HEK293 (cell line): ENCODE data around the gene NMT2.

Experiments used
- ATF2 ChIP-seq: fragments of 450-650 bp; formaldehyde crosslinking; IDR thresholded peaks from 2 replicates; pipeline ENCODE4 v1.5.1; 2016; ENCODE audit warnings: missing biosample characterization, missing genetic modification characterization, low read depth
- GLI2 ChIP-seq: fragments of 450-650 bp; formaldehyde crosslinking; IDR thresholded peaks from 2 replicates; pipeline ENCODE4; 2017; ENCODE audit warnings: missing biosample characterization, missing genetic modification characterization, low read depth, borderline replicate concordance
- HOXD13 ChIP-seq: sonication (generic); formaldehyde crosslinking; IDR thresholded peaks from 2 replicates; pipeline ENCODE4 v1.8.0; 2022; ENCODE audit warnings: missing genetic modification reagents, borderline replicate concordance
- KLF10 ChIP-seq: fragments of 450-650 bp; IDR thresholded peaks from 2 replicates; pipeline ENCODE4 v1.5.1; 2018; ENCODE audit warnings: missing biosample characterization, mild to moderate bottlenecking, missing genetic modification characterization
- YY1 ChIP-seq: fragments of 450-650 bp; formaldehyde crosslinking; IDR thresholded peaks from 2 replicates; pipeline ENCODE4 v1.5.1; 2018; ENCODE audit warnings: missing biosample characterization, missing genetic modification characterization
- ZFP3 ChIP-seq: fragments of 450-650 bp; formaldehyde crosslinking; IDR thresholded peaks from 2 replicates; pipeline ENCODE4 v1.5.1; 2016; ENCODE audit warnings: low read depth, missing biosample characterization, missing genetic modification characterization
- ZNF138 ChIP-seq: fragments of 450-650 bp; formaldehyde crosslinking; IDR thresholded peaks from 2 replicates; pipeline ENCODE4 v1.5.1; 2016; ENCODE audit warnings: missing biosample characterization, missing genetic modification characterization, borderline replicate concordance
- ZNF140 ChIP-seq: fragments of 450-650 bp; formaldehyde crosslinking; IDR thresholded peaks from 2 replicates; pipeline ENCODE4 v1.5.1; 2016; ENCODE audit warnings: missing biosample characterization, missing genetic modification characterization
- ZNF2 ChIP-seq: fragments of 450-650 bp; formaldehyde crosslinking; IDR thresholded peaks from 2 replicates; pipeline ENCODE4 v1.5.1; 2016; ENCODE audit warnings: missing biosample characterization, missing genetic modification characterization
- ZNF202 ChIP-seq: fragments of 450-650 bp; formaldehyde crosslinking; IDR thresholded peaks from 2 replicates; pipeline ENCODE4 v1.5.1; 2016; ENCODE audit warnings: missing biosample characterization, missing genetic modification characterization, borderline replicate concordance
- ZNF302 ChIP-seq: fragments of 450-650 bp; formaldehyde crosslinking; IDR thresholded peaks from 2 replicates; pipeline ENCODE4 v1.5.1; 2016; ENCODE audit warnings: missing biosample characterization, missing genetic modification characterization, low read depth
- ZNF416 ChIP-seq: fragments of 450-650 bp; formaldehyde crosslinking; IDR thresholded peaks from 2 replicates; pipeline ENCODE4 v1.5.1; 2016; ENCODE audit warnings: missing biosample characterization, missing genetic modification characterization
- ZNF518A ChIP-seq: fragments of 450-650 bp; formaldehyde crosslinking; conservative IDR thresholded peaks from 2 replicates; pipeline ENCODE4 v1.5.1; 2016; ENCODE audit warnings: low read depth, missing biosample characterization, missing genetic modification characterization
- ZNF600 ChIP-seq: fragments of 450-650 bp; formaldehyde crosslinking; IDR thresholded peaks from 2 replicates; pipeline ENCODE4 v1.5.1; 2016; ENCODE audit warnings: missing biosample characterization, missing genetic modification characterization
- ZSCAN5A ChIP-seq: fragments of 450-650 bp; formaldehyde crosslinking; IDR thresholded peaks from 2 replicates; pipeline ENCODE4 v1.5.1; 2016; ENCODE audit warnings: missing biosample characterization, missing genetic modification characterization
- TF ChIP-seq, protein P1 (sequence below): fragments of 450-650 bp; formaldehyde crosslinking; IDR thresholded peaks from 2 replicates; pipeline ENCODE4 v1.5.1; 2016; ENCODE audit warnings: missing biosample characterization, missing genetic modification characterization
- TF ChIP-seq, protein P2 (sequence below): fragments of 450-650 bp; formaldehyde crosslinking; IDR thresholded peaks from 2 replicates; pipeline ENCODE4 v1.5.1; 2016; ENCODE audit warnings: missing biosample characterization, missing genetic modification characterization
- TF ChIP-seq, protein P3 (sequence below): fragments of 450-650 bp; formaldehyde crosslinking; IDR thresholded peaks from 2 replicates; pipeline ENCODE4 v1.5.1; 2016; ENCODE audit warnings: missing biosample characterization, missing genetic modification characterization
- TF ChIP-seq, protein P4 (sequence below): IDR thresholded peaks from 2 replicates; pipeline ENCODE4 v1.6.1; 2011; ENCODE audit warnings: mild to moderate bottlenecking, low read depth, low read length, borderline replicate concordance

Gene NMT2

GRCh38 chr10:15097011-15097812 is 71.3 kb downstream of the NMT2 start, which contains the start of gene RPP38 (continued):
- TF ChIP-seq ZNF518A, result no peak
- TF ChIP-seq YY1 (tag by site-specific recombination), result peak; percentile 66
- peak; percentile 37; the same call in 1 of the 2 replicates for TF ChIP-seq KLF10 (tag by site-specific recombination)
- TF ChIP-seq HOXD13 (CRISPR knock-in tag), result no peak
- TF ChIP-seq ATF2, result no peak
- no peak for TF ChIP-seq ZNF416 (tag by site-specific recombination)
- TF ChIP-seq ZNF600 (tag by site-specific recombination), result peak; percentile 52; the same call in 1 of the 2 replicates
- no peak for TF ChIP-seq ZNF138 (tag by site-specific recombination)
- TF ChIP-seq ZNF140 (tag by site-specific recombination), result no peak
- TF ChIP-seq, protein P1, sequence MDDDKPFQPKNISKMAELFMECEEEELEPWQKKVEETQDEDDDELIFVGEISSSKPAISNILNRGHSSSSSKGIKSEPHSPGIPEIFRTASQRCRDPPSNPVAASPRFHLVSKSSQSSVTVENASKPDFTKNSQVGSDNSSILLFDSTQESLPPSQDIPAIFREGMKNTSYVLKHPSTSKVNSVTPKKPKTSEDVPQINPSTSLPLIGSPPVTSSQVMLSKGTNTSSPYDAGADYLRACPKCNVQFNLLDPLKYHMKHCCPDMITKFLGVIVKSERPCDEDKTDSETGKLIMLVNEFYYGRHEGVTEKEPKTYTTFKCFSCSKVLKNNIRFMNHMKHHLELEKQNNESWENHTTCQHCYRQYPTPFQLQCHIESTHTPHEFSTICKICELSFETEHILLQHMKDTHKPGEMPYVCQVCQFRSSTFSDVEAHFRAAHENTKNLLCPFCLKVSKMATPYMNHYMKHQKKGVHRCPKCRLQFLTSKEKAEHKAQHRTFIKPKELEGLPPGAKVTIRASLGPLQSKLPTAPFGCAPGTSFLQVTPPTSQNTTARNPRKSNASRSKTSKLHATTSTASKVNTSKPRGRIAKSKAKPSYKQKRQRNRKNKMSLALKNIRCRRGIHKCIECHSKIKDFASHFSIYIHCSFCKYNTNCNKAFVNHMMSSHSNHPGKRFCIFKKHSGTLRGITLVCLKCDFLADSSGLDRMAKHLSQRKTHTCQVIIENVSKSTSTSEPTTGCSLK (tag by site-specific recombination), result no peak
- no peak for TF ChIP-seq ZNF202 (tag by site-specific recombination)
- TF ChIP-seq, protein P2, sequence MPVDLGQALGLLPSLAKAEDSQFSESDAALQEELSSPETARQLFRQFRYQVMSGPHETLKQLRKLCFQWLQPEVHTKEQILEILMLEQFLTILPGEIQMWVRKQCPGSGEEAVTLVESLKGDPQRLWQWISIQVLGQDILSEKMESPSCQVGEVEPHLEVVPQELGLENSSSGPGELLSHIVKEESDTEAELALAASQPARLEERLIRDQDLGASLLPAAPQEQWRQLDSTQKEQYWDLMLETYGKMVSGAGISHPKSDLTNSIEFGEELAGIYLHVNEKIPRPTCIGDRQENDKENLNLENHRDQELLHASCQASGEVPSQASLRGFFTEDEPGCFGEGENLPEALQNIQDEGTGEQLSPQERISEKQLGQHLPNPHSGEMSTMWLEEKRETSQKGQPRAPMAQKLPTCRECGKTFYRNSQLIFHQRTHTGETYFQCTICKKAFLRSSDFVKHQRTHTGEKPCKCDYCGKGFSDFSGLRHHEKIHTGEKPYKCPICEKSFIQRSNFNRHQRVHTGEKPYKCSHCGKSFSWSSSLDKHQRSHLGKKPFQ (tag by site-specific recombination), result no peak
- TF ChIP-seq ZSCAN5A (tag by site-specific recombination), result peak; percentile 61; the same call in 1 of the 2 replicates
- TF ChIP-seq ZNF2, result 0 out of 2 replicates have a peak, but pooled peaks have one; percentile 48
- TF ChIP-seq ZNF302 (tag by site-specific recombination), result no peak
- no peak for TF ChIP-seq GLI2 (tag by site-specific recombination)
- TF ChIP-seq, protein P3, sequence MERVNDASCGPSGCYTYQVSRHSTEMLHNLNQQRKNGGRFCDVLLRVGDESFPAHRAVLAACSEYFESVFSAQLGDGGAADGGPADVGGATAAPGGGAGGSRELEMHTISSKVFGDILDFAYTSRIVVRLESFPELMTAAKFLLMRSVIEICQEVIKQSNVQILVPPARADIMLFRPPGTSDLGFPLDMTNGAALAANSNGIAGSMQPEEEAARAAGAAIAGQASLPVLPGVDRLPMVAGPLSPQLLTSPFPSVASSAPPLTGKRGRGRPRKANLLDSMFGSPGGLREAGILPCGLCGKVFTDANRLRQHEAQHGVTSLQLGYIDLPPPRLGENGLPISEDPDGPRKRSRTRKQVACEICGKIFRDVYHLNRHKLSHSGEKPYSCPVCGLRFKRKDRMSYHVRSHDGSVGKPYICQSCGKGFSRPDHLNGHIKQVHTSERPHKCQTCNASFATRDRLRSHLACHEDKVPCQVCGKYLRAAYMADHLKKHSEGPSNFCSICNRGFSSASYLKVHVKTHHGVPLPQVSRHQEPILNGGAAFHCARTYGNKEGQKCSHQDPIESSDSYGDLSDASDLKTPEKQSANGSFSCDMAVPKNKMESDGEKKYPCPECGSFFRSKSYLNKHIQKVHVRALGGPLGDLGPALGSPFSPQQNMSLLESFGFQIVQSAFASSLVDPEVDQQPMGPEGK (tag by site-specific recombination), result peak; percentile 93
- TF ChIP-seq ZFP3 (tag by site-specific recombination), result no peak
- TF ChIP-seq, protein P4, sequence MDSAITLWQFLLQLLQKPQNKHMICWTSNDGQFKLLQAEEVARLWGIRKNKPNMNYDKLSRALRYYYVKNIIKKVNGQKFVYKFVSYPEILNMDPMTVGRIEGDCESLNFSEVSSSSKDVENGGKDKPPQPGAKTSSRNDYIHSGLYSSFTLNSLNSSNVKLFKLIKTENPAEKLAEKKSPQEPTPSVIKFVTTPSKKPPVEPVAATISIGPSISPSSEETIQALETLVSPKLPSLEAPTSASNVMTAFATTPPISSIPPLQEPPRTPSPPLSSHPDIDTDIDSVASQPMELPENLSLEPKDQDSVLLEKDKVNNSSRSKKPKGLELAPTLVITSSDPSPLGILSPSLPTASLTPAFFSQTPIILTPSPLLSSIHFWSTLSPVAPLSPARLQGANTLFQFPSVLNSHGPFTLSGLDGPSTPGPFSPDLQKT, result no peak
